Activated T-cell treated with anti-CD3 and anti-CD28 coated beads, Interleukin-2, amount 50 U/mL, for 72 hours (primary cell): ENCODE results near the gene KCTD15. TPM values are rescaled to one million over a fixed set of nuclear protein-coding genes. Genes with fewer than 3 reads are reported as not detected.

ENCODE experiments used
- ATAC-seq, 2 donors: fragments of 150-1000 bp; cut with Tn5 transposase; replicated peaks in 1 of 2; 2 replicates each; pipeline ENCODE4 v1.10.0; 2021; ENCODE audit warnings: moderate library complexity in 2 of 2, mild to moderate bottlenecking in 1 of 2
- DNase-seq, 2 donors: peaks; one replicate each; pipeline ENCODE4 v3.0.0; 2021 to 2022; ENCODE audit warnings: mixed read lengths in 1 of 2
- H3K27ac Mint-ChIP-seq: one replicate; pipeline ENCODE4 v1.8.0; 2022; ENCODE audit warnings: mild to moderate bottlenecking, moderate library complexity, mixed read lengths
- H3K27me3 Mint-ChIP-seq: one replicate; pipeline ENCODE4 v1.8.0; 2022; ENCODE audit warnings: low read depth, mixed read lengths
- H3K36me3 Mint-ChIP-seq, 2 donors: one replicate each; pipeline ENCODE4 v1.8.0; 2022; ENCODE audit warnings: mixed read lengths in 2 of 2, mild to moderate bottlenecking in 1 of 2; ENCODE audit not compliant: insufficient read depth in 2 of 2
- H3K4me1 Mint-ChIP-seq: one replicate; pipeline ENCODE4 v1.8.0; 2022; ENCODE audit warnings: low read depth, mixed read lengths
- H3K4me3 Mint-ChIP-seq, 2 donors: one replicate each; pipeline ENCODE4 v1.8.0; 2022; ENCODE audit warnings: mild to moderate bottlenecking in 2 of 2, mixed read lengths in 2 of 2, moderate library complexity in 2 of 2
- H3K9me3 Mint-ChIP-seq, 2 donors: one replicate each; pipeline ENCODE4 v1.8.0; 2022; ENCODE audit warnings: mixed read lengths in 2 of 2
- total RNA-seq, 2 donors: library from RNA; stranded (reverse); gene quantifications; one replicate each; pipeline ENCODE4 v1.2.3, GENCODE V29; 2022

The KCTD15 gene
- total RNA-seq, 2 donors from 2014 or later: 7.3 to 8.2 TPM

GRCh38 chr19:33758541-33759013 is 38.1 kb upstream of the KCTD15 start:
- Mint-ChIP-seq H3K27me3 (no peaks in the 10 kb centered on the region), H3K36me3 (no peaks in the 10 kb centered on the region), H3K4me1 (no peaks in the 10 kb centered on the region), H3K4me3 (no peak overlapping the region), H3K9me3 (no peaks in the 10 kb centered on the region), H3K27ac (no peak overlapping the region)
- ATAC-seq: no peak
- no peak for DNase-seq

DNA sequence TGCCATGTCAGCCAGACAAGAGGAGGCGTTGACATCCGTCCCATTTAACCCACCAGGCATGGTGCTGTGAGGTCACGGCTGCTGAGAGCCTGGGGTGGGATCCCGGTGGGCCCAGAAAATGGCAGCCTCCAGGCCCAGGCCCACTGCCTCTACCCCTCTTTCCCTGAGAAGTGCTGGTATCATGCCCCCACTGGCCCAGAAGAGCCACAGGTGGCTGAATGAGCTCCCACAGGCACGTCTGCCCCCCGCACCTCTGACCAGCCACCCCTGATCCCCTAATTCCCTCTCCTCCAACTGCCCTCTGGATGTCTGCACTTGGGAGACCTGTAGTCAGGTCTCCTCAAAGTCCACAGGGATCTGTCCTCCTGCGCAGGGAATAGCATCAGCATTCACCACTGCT is 37.3 kb upstream of the KCTD15 start:
- ATAC-seq: no peak
- Mint-ChIP-seq H3K4me3 (no peak overlapping the region), H3K27me3 (no peaks in the 10 kb centered on the region), H3K9me3 (no peaks in the 10 kb centered on the region), H3K36me3 (no peaks in the 10 kb centered on the region), H3K27ac (no peak overlapping the region), H3K4me1 (no peaks in the 10 kb centered on the region)
- DNase-seq: no peak

- no peak overlapping the region for H3K27ac Mint-ChIP-seq
- H3K4me3 Mint-ChIP-seq: no peak overlapping the region
- no peak for ATAC-seq
- no peaks in the 10 kb centered on the region for H3K27me3 Mint-ChIP-seq
- no peaks in the 10 kb centered on the region for H3K4me1 Mint-ChIP-seq
- H3K9me3 Mint-ChIP-seq: no peaks in the 10 kb centered on the region
- no peak for DNase-seq
- no peaks in the 10 kb centered on the region for H3K36me3 Mint-ChIP-seq
These were observed 32.9 kb upstream of the KCTD15 start for GRCh38 chr19:33763633-33764371.

DNA sequence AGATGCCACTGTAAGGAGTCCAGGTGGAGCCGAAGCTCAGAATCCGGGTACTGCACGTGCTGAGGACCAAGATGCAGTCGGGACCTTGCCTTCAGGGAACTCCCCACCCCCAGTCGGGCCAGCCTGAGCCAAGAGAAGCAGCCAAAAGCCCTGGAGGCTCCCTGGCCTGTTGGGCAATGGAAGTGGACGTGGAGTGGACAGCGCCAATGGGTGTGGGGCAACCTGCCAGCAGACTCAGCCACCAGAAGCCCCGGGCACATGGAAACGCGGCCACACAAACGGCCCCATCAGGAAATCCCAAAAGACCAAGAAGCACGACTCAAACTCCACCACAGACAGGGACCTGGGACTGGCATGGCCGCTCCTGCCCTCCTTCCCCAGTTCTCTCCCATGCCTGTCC is 30.0 kb upstream of the KCTD15 start:
- Mint-ChIP-seq H3K27me3 (no peaks in the 10 kb centered on the region), H3K27ac (no peak overlapping the region), H3K36me3 (no peaks in the 10 kb centered on the region), H3K4me3 (no peak overlapping the region), H3K4me1 (no peaks in the 10 kb centered on the region), H3K9me3 (no peaks in the 10 kb centered on the region)
- ATAC-seq (no peak), DNase-seq (no peak)

DNA sequence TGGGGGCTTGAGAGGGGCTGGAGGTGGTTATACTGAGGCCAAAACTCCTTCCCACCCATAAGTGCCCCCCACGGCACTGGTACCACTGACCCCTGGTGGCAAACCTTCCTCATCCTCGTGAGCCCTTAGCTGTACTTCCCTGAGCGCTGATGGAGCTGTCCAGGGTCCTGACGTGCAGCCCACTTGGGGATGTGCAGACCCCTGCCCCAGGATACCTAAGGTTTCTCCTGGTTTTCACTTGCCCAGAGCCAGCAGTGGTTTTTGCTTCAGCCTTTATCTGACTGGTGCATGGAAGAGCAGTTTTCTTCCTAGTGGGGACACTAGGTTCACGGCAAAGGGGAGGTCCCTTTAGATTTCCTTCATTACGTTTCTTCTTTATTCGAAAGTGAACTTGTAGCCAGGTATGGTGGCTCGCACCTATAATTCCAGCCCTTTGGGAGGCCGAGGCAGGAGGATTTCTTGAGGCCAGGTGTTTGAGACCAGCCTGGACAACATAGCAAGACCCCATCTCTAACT is 28.7 kb upstream of the KCTD15 start:
- no peaks in the 10 kb centered on the region for H3K36me3 Mint-ChIP-seq
- ATAC-seq (no peak), DNase-seq (peak; percentile 21)
- H3K27me3 Mint-ChIP-seq: no peaks in the 10 kb centered on the region
- H3K4me1 Mint-ChIP-seq: no peaks in the 10 kb centered on the region
- H3K27ac Mint-ChIP-seq: no peak overlapping the region
- H3K4me3 Mint-ChIP-seq: no peak overlapping the region
- no peaks in the 10 kb centered on the region for H3K9me3 Mint-ChIP-seq

DNA sequence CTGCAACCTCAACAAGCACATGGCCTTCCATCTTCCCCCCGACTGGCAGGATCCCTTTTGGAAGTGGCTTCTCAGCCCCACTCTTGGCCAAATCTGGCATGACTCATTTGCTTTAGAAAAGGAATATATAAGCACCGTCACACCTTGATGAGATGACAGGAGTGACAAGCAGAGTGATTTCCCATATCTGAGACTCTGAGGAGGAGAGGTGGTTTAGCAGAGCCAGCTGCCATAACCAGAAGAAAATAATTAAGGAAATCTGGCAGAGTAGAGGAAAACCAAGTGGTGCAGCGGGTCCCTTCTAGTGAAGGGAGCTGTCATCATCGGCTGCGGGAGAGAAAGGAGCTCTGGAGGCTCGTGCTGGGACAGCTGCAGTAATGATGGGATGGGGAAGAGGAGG is 27.5 kb upstream of the KCTD15 start:
- Mint-ChIP-seq H3K4me3 (no peak overlapping the region), H3K36me3 (no peaks in the 10 kb centered on the region), H3K9me3 (no peaks in the 10 kb centered on the region), H3K27me3 (no peaks in the 10 kb centered on the region), H3K27ac (no peak overlapping the region), H3K4me1 (no peaks in the 10 kb centered on the region)
- no peak for ATAC-seq
- no peak for DNase-seq

DNA sequence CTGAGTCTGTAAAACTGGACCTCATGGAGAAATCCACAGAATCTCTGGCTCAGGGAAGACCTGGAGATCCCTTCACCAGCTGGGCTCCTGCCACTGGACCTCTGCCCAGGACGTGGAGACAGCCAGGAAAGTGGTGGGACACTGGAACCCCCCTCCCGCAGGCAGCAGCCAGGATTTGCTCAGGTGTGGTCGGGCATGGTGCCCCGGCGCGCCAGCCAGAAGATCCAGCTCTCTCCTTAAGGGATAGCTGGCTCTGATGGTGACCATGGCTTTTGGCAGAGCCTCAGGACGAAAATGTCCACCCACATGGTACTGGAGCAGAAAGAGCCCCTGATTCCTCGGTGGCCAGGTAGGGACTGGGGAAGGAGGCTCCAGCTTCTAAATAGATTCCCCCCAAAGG is 26.6 kb upstream of the KCTD15 start:
- Mint-ChIP-seq H3K27ac (no peak overlapping the region), H3K4me3 (no peak overlapping the region), H3K9me3 (no peaks in the 10 kb centered on the region), H3K27me3 (no peaks in the 10 kb centered on the region), H3K36me3 (no peaks in the 10 kb centered on the region), H3K4me1 (no peaks in the 10 kb centered on the region)
- no peak for ATAC-seq
- no peak for DNase-seq

DNA sequence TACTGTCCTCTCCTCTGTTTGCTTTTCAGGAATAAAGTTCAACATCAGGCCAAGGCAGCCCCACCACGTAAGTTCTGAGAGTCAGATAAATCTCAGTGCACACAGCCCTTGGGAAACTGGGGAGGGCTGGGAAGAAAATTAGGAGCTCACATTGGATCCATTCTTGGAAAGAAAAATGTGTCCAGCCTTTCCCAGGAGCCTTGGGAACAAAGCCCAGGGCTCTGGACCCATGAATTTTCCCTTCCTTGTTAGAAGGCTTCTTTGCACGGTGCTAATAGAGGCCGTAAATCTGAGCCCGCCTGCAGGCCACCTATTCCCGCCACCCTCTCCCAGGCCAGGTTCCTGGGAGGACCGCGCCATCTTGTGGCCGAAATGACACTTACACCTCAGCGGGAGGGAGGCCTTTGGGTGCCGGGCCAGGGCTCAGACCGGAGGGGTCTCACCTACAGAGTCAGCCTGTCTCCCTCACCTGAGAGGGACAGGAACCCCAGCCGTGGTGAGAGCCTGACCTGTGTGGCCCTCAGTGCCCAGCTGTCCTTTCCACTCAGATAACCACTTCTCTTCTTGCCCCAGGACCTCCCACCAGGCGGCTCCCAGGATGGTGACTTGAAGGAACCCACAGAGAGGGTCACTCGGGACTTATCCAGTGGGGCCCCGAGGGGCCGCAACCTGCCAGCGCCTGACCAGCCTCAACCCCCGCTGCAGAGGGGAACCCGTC is 25.1 kb upstream of the KCTD15 start:
- H3K27ac Mint-ChIP-seq: no peak overlapping the region
- peak; percentile 75 to 78 for DNase-seq
- no peaks in the 10 kb centered on the region for H3K9me3 Mint-ChIP-seq
- no peak overlapping the region for H3K4me3 Mint-ChIP-seq
- H3K4me1 Mint-ChIP-seq: no peaks in the 10 kb centered on the region
- H3K36me3 Mint-ChIP-seq: no peaks in the 10 kb centered on the region
- peak; percentile 73 to 77 for ATAC-seq
- H3K27me3 Mint-ChIP-seq: peaks cover 7% of the 10 kb centered on the region

- no peak overlapping the region for H3K4me3 Mint-ChIP-seq
- no peak overlapping the region for H3K27ac Mint-ChIP-seq
- H3K27me3 Mint-ChIP-seq: peaks cover 7% of the 10 kb centered on the region
- no peaks in the 10 kb centered on the region for H3K9me3 Mint-ChIP-seq
- H3K4me1 Mint-ChIP-seq: no peaks in the 10 kb centered on the region
- ATAC-seq: no peak
- H3K36me3 Mint-ChIP-seq: no peaks in the 10 kb centered on the region
- no peak for DNase-seq
These were observed 24.4 kb upstream of the KCTD15 start for GRCh38 chr19:33772102-33772857.

- Mint-ChIP-seq H3K4me1 (no peaks in the 10 kb centered on the region), H3K4me3 (no peak overlapping the region), H3K36me3 (no peaks in the 10 kb centered on the region), H3K27ac (no peak overlapping the region), H3K27me3 (peaks cover 7% of the 10 kb centered on the region), H3K9me3 (no peaks in the 10 kb centered on the region)
- ATAC-seq (no peak), DNase-seq (no peak)
These were observed 23.9 kb upstream of the KCTD15 start for GRCh38 chr19:33772858-33773180.

DNA sequence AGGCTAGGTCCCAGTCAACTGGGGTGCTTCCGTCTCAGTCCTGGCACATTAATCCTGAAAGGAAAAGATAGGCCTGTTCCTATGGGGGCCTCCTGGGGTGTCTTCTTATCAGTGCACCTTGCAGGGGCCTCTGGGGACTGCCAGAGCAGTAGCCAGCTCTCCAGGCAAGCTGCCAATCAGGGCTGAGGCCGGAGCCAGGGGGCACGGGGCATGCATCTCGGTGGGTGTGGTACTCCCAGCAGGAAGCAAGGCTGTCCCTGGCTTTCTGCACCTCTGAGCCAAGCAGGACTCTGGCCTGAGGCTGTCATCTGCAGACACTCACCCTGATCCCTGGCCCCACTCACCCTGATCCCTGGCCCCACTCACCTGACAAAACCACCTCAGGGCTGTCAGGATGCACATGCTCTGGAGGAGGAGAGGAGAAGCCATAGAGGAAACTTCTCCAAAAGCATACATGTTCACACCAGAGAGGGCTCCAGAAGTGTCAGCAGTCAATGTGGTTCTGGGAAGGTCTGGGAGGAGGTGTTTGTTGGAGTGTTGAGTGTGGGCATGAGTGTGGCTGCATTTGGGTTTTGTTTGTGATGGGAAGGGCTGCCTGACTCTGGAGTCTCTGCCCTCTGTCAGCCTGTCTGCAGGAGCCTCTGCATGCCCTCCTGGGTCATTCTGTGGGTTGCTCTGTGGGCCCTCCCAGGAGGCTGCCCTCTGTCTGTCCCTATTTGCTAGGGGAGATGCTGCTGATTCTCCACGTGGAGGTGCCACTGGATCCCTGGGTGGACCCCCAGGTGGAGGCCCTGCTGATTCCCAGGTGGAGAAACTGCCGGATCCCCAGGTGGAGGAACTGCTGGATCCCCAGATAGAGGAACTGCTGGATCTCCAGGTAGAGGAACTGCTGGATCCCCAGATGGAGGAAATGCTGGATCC is 22.7 kb upstream of the KCTD15 start:
- Mint-ChIP-seq H3K27ac (no peak overlapping the region), H3K4me1 (no peaks in the 10 kb centered on the region), H3K27me3 (peaks cover 16% of the 10 kb centered on the region), H3K4me3 (no peak overlapping the region), H3K36me3 (no peaks in the 10 kb centered on the region), H3K9me3 (no peaks in the 10 kb centered on the region)
- no peak for DNase-seq
- ATAC-seq: no peak

- Mint-ChIP-seq H3K4me3 (no peak overlapping the region), H3K27me3 (peaks cover 24% of the 10 kb centered on the region), H3K27ac (no peak overlapping the region), H3K4me1 (no peaks in the 10 kb centered on the region), H3K36me3 (no peaks in the 10 kb centered on the region), H3K9me3 (no peaks in the 10 kb centered on the region)
- DNase-seq: no peak
- no peak for ATAC-seq
These were observed 21.9 kb upstream of the KCTD15 start for GRCh38 chr19:33774751-33775150.
